ENCODE measurements around the gene ZNF441. TPM values are rescaled to one million over a fixed set of nuclear protein-coding genes. Genes with fewer than 3 reads are reported as not detected.

ZNF441 gene
- total RNA-seq, 1 experiment from 2014 or later, result 0.85 TPM

DNA sequence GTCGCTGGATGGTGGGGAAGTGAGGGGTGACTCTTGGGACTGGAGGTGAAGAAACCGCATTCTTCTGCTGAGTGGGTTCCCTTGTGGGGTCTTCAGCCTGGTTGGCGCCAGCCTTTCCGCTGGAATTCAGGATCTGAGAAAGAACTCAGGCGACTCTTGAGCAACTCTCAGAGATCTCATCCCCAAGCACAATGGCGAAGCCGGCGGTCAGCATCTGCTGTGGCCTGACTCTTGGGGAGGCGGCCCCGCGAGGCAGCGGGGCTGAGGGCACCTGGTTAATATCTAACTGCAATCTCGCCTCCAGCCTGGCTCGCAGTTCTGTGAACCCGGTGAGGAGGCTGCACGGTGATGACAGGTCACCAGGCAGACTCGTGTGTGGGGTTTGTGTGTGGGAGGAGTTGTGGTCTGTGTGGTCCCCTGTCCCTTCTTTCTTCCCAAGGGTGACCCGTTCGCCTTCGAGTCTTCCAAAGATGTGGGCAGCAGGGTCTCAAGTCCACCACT is 883 bp downstream of the ZNF441 start:
- no peaks in the 10 kb centered on the region for H3K9me3 ChIP-seq (ENCODE audit: control insufficient read depth, low read depth, low read length)
- H3K18ac ChIP-seq (ENCODE audit: insufficient read length, low read depth, low read length), result no peak overlapping the region
- H3T11ph ChIP-seq (ENCODE audit: low read length), result no peak overlapping the region
- H2AFZ ChIP-seq (ENCODE audit: low read length), result no peak overlapping the region
- no peak overlapping the region for H4K8ac ChIP-seq (replicated peaks; ENCODE audit: insufficient read length, low read depth, low read length)
- Mint-ChIP-seq H3K36me3 (ENCODE audit: insufficient read depth in 1 of 3, low read depth in 3 of 3) (peaks cover 4 to 16% (median 8%) of the 10 kb centered on the region in 3 experiments; a peak in 6 of 7 replicates), H3K4me3 (peak overlapping the region; percentile 90 to 95), H3K27ac (no peak overlapping the region), H3K4me1 (peaks cover 3% of the 10 kb centered on the region in 2 experiments; a peak in 3 of 4 replicates), H3K27me3 (ENCODE audit: low read depth) (peaks cover 64% of the 10 kb centered on the region), H3K9me3 (peaks cover 32 to 40% of the 10 kb centered on the region in 2 experiments)
- no peak overlapping the region for H2AK5ac ChIP-seq (ENCODE audit: insufficient read length, low read length)
- no peak overlapping the region for H4K91ac ChIP-seq (ENCODE audit: insufficient read length, low read depth, low read length)
- H3K56ac ChIP-seq (ENCODE audit: insufficient read length, low read depth, low read length), result no peak overlapping the region
- no peak overlapping the region for H2BK15ac ChIP-seq (ENCODE audit: low read depth, low read length)
- no peak overlapping the region for H3K4ac ChIP-seq (ENCODE audit: low read depth, low read length)
- no peaks in the 10 kb centered on the region for H3K79me2 ChIP-seq (ENCODE audit: insufficient read depth, low read length)
- H3K23me2 ChIP-seq (ENCODE audit: insufficient read length, low read depth, low read length, poor library complexity, severe bottlenecking), result peaks cover 12% of the 10 kb centered on the region
- no peak overlapping the region for H3K14ac ChIP-seq (ENCODE audit: insufficient read depth, low read length)
- peak overlapping the region; percentile 59 for H3K4me2 ChIP-seq (ENCODE audit: insufficient read depth, insufficient read length, low read length)
- H3K9ac ChIP-seq (ENCODE audit: extremely low read depth, insufficient read length, low read length), result no peak overlapping the region
- H3K27me3 ChIP-seq (ENCODE audit: insufficient read depth, low read length), result peaks cover 9% of the 10 kb centered on the region; the same call in 1 of the 2 replicates
- TF ChIP-seq, protein P1, sequence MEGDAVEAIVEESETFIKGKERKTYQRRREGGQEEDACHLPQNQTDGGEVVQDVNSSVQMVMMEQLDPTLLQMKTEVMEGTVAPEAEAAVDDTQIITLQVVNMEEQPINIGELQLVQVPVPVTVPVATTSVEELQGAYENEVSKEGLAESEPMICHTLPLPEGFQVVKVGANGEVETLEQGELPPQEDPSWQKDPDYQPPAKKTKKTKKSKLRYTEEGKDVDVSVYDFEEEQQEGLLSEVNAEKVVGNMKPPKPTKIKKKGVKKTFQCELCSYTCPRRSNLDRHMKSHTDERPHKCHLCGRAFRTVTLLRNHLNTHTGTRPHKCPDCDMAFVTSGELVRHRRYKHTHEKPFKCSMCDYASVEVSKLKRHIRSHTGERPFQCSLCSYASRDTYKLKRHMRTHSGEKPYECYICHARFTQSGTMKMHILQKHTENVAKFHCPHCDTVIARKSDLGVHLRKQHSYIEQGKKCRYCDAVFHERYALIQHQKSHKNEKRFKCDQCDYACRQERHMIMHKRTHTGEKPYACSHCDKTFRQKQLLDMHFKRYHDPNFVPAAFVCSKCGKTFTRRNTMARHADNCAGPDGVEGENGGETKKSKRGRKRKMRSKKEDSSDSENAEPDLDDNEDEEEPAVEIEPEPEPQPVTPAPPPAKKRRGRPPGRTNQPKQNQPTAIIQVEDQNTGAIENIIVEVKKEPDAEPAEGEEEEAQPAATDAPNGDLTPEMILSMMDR (conservative IDR thresholded peaks at IDR 0.05), result no peak
- H2BK5ac ChIP-seq (ENCODE audit: insufficient read length, low read length), result no peak overlapping the region
- H3K79me1 ChIP-seq (ENCODE audit: insufficient read depth, low read depth, low read length, poor library complexity, severe bottlenecking), result no peaks in the 10 kb centered on the region
- no CpG with 5 or more reads among the region's 20 CpGs for WGBS (ENCODE audit: extremely low coverage, insufficient read length, low lambda C conversion rate)
- no peaks in the 10 kb centered on the region for H3K4me1 ChIP-seq (ENCODE audit: insufficient read depth, low read length)
- H3K27ac ChIP-seq (ENCODE audit: insufficient read length, low read depth, low read length), result no peak overlapping the region
- H2BK20ac ChIP-seq (ENCODE audit: low read depth, low read length, poor library complexity, severe bottlenecking), result no peak overlapping the region
- no peak for DNase-seq
- no peaks in the 10 kb centered on the region for H4K20me1 ChIP-seq (ENCODE audit: control insufficient read depth, insufficient read depth, insufficient read length)
- H4K5ac ChIP-seq (ENCODE audit: insufficient read length, low read depth, low read length), result no peak overlapping the region
- peak overlapping the region; percentile 53 for H2BK12ac ChIP-seq (ENCODE audit: insufficient read length, low read depth, low read length)
- no peak overlapping the region for H2BK120ac ChIP-seq (ENCODE audit: low read depth, low read length, poor library complexity, severe bottlenecking)
- no peak overlapping the region for H3K23ac ChIP-seq (ENCODE audit: insufficient read length, low read depth, low read length)
